Stimulated activated CD4-positive, alpha-beta T cell treated with anti-CD3 and anti-CD28 coated beads, Interleukin-4, amount 100 ng/mL, for 48 hours (primary cell): ENCODE measurements around the gene SEC22B.
"Not testable (repeated sequence)": the region's sequence is repeated elsewhere in the genome, so short reads cannot be mapped to it uniquely, and the experiment has no call there.

ENCODE experiments used
- DNase-seq, 2 donors: peaks; one replicate each; pipeline ENCODE4 v3.0.0-alpha.2; 2020; ENCODE audit warnings: low read depth in 2 of 2

The SEC22B gene

DNA sequence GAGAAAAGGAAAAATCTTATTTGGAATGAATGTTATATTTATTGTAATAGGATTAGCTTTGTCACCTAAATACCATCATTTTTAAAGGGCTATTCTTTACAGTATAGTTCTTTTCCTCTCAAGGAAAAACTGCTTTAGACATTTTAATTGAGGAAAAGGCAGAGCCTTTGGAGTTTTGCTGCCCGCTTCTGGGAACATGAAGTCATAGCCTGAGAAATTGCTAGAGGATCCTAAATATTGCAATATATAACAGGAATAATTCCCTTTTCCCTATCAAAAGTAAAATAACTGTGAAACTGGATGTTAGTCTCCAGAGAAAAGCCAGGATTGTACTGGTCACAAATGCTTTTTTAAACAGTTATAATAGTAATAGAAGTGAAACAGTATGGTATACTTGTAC is 30.5 kb downstream of the SEC22B start:
- not testable (repeated sequence) for DNase-seq

GRCh38 chr1:120144626-120145025 is 31.7 kb downstream of the SEC22B start:
- not testable (repeated sequence) for DNase-seq

GRCh38 chr1:120144169-120144568 is 32.2 kb downstream of the SEC22B start:
- peak in 1 of 2 donors; percentile 15 for DNase-seq

- DNase-seq, result not testable (repeated sequence)
These were observed 33.0 kb downstream of the SEC22B start for GRCh38 chr1:120143334-120143733.

DNA sequence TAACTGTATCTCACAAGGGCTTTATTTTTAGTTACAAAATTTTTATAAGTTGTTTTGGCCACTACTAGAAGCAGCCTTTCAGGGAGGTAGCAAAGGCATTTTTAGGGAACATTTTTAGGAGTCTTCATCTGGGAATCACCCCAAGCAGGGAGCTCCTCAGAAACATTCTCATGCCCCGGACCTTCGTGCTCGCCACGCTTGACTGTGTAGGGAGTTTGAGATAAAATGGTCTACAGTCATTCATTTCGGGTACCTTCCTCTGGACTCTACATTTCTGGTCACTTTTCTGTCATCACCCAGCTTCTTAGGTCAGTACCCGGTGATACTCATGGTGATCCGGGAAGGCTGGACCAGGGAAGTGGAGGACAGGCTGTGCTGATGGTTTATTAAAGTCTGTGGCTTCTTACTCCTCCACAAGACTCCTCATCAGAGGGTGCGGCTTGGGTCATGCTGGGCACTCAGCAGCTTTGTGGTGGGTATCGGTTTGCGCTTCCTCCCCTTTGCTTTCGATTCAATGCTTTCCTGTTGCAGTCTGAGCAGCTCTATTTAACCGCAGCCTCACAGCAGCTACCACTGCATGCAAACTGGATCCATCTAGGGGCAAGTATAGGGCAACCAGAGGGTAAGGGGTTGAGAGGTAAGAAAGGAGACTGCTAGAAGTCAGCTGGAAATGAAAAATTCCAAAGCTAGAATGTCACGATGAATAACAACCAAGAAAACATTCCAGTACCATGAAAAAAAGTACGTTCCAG is 33.6 kb downstream of the SEC22B start:
- peak; percentile 13 to 42 for DNase-seq

DNA sequence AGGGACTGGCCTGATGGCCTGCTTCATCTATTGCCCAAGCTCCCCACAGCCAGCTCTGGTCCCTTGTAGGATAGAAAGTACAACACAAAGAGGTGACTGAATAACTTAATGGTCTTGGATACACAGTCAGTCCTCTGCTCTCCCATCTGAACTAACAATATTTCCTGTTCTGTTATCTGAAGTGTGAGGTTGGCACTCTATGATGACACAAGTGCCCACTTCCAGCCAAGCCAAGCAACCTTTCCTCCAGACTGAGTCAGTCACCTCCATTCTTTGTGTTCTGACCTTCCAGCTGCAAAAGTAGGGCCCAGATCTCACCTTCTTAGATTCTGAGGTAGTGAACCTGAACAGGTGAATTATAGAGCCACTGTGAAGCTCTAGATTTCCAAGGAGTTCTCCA is 34.5 kb downstream of the SEC22B start:
- DNase-seq, result not testable (repeated sequence)

- DNase-seq, result not testable (repeated sequence)
These were observed 35.6 kb downstream of the SEC22B start for GRCh38 chr1:120140656-120141265.

GRCh38 chr1:120136086-120136485 is 40.2 kb downstream of the SEC22B start:
- not testable (repeated sequence) for DNase-seq

DNA sequence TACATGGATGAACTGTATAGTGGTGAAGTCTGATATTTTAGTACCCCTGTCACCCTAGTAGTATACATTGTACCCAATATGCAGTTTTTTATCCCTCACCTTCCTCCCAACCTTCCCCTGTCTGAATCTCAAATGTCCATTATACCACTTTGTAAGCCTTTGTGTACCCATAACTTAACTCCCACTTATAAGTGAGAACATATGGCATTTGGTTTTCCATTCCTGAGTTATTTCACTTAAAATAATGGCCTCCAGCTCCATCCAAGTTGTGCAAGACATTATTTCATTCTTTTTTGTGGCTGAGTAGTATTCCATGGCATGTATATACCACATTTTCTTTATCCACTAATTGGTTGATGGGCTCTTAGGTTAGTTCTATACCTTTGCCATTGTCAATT is 42.4 kb downstream of the SEC22B start:
- DNase-seq, result not testable (repeated sequence)

- DNase-seq, result no peak
These were observed 42.9 kb downstream of the SEC22B start for GRCh38 chr1:120133228-120133927.

- not testable (repeated sequence) for DNase-seq
These were observed 43.9 kb downstream of the SEC22B start for GRCh38 chr1:120132406-120132763.

- not testable (repeated sequence) for DNase-seq
These were observed 44.5 kb downstream of the SEC22B start for GRCh38 chr1:120131611-120132405.

GRCh38 chr1:120127921-120128320 is 48.4 kb downstream of the SEC22B start:
- DNase-seq, result not testable (repeated sequence)

DNA sequence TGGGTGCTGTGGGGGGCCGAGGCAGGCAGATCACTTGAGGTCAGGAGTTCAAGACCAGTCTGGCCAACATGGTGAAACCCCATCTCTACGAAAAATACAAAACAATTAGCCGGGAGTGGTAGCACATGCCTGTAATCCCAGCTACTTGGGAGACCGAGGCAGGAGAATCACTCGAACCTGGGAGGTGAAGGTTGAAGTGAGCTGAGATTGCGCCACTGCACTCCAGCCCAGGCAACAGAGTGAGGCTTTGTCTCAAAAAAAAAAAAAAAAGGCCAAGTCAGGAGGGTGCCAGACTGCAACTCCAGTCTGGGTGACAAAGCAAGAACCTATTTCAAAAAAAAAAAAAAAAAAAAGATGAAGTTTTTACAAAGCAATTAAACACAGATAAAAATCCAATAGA is 50.1 kb downstream of the SEC22B start:
- DNase-seq, result not testable (repeated sequence)

DNA sequence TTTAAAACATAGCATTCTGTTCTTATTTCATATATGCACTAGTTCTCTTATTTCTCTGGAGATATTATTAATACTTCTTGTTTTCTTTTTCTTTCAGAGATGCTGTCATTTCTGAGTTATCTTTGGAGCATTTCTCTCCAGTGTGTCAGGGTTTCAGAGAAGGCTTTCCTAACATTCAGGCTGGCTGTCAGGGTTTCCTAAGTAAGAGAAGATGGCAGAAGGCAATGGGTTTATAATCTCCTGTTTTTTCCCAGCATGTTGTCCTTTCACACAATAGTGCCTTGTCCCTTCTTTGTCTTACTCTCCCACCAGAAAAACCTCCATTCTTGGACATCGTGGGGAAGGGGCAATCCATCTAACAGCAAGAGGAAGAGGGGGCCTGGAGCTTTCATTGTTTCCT is 51.7 kb downstream of the SEC22B start:
- DNase-seq, result not testable (repeated sequence)

DNA sequence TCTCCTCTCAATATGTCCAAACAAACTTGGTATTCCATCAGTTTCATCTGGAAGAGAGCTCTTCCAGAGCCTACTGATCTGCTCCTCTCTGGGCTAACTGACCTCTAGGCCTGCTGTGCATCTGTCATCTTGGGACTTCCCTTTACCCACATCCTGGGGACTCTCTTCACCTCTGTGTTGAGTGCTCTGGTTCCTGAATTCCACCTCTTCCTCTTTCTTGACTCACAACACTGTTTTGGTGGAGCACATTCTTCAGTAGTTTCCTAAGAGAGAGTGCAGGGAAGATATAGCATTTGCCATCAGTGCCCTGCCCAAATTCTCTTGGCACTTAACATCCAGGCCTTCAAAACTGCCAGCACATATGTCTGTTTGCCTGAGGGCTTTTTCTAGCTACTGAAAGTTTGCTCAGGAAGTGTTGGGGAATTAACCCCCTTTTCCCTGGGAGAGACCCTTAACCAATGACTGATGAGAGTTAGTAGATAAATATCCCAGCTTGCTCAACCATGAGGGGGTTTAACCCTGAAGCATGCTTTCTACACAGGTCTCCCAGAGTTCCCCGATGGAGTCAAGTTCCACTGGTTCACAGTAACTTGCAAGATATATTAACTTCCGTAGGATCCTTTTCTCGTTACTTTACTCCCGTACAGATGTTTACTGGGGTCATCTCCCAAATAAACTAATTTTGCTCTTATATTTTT is 52.4 kb downstream of the SEC22B start:
- DNase-seq, result not testable (repeated sequence)

DNA sequence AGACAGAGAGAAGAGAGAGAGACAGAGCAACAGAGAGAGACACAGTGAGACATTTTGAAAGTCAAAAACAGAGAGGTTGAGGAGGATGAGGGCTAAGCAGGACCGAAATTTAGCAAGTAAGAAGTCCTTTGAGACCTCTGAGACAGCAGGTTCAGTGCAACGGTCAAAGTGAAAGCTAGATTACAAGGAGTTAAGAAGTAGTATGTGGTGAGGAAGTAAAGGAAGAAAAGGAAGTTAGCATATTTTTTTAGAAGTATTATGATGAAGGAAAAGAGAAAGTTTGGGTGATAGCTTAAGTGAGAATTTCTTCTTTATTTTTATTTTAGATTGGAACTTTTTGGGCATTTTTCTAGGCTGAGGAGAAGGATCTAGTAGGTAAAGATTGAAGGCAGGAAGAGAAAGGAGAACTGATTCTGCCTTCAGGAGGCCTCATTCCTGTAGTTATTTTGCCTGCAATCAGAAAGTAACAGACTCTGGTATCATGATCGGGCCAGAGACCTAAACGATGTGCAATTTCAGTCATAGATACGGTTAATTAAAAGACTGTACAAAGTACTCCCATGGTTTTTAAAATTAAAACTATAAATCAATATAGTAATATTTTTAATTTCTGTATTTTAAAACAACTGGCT is 53.9 kb downstream of the SEC22B start:
- not testable (repeated sequence) for DNase-seq

DNA sequence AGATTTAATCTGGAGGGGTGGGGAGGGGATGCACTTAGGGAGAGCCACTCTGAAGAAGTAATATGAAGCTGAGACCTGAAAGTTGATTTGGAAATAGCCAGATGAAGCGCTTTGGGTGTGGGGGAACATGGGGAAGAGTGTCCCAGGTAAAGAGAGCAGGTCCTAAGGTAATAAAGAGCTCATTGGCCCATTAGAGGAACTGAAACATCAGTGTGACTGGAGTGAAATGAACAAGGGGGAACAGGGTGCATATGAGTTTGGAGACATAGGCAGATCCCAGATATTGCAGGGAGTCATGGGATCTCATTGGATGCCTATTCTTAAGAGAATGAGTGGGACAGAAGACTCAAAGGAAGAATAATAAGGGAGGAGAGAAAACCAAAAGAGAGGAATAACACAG is 54.5 kb downstream of the SEC22B start:
- DNase-seq, result not testable (repeated sequence)

DNA sequence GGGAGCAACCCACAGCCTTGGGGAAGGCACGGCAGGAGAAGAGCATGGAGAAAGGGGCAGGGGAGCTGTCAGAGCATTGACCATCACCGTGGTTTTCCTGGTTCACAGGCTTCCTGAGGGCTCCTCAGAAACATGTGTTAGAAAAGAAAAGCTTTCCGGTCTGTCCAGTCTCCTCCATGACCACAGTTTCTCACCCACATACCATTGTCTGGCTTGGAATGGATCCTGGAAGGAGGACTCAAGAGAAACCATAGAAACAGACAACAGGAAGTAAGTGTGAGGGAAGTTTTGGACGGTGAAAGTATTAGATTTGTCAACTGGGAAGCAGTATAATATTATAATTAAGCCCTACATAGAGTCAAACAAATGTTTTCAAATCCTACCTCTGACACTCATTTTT is 55.8 kb downstream of the SEC22B start:
- DNase-seq, result not testable (repeated sequence)

- DNase-seq, result not testable (repeated sequence)
These were observed 58.7 kb downstream of the SEC22B start for GRCh38 chr1:120117371-120118177.
